GM18907 (cell line): ENCODE measurements around the gene PEX5L.

Experiments used
- ATAC-seq: cut with Tn5 transposase; IDR thresholded peaks from one replicate; pipeline ENCODE4 v1.9.1; 2021; ENCODE audit warnings: mild to moderate bottlenecking, moderate library complexity; ENCODE audit not compliant: unreplicated experiment

The PEX5L gene

GRCh38 chr3:179902061-179902460 is 134.7 kb downstream of the PEX5L start:
- ATAC-seq: no peak

DNA sequence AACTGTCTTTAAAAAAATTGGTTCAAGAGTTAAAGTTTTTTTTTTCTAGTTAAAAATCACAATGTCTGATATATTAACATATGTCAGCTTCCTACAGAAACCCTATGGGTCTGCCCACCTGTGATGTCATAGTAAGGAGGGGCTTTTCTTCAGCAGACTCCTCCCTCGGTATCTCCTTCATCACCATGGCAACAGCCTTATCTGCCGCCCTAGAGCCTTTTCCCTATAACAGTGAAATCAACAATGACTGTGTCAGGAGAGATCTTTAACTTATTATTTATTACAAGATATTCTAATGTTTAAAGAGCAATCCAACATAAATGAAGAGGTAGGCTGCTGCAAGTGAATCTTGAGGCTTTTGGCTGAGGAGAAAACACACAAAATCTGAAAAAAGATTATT is 138.7 kb downstream of the PEX5L start:
- peak; percentile 76 for ATAC-seq

DNA sequence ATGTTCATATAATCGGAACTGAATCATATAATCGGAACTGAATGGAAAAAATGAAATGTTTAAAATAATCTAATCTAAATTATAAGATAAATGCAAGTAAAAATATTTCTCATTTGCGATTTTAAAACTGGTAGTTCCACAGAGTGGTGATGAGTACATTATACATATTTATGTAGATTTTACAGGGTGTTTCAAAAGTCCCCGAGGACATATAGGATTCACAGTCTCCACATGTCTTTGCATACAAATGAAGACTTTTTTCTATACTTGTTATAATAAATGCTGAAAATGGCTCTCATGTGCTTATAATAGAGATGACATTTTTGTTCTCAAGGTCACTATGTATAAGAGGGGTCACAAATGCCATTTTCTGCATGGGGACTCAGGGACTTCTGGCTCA is 139.5 kb downstream of the PEX5L start:
- no peak for ATAC-seq

GRCh38 chr3:179896507-179896906 is 140.2 kb downstream of the PEX5L start:
- ATAC-seq: no peak

GRCh38 chr3:179895330-179895729 is 141.4 kb downstream of the PEX5L start:
- ATAC-seq: no peak

- no peak for ATAC-seq
Measured at GRCh38 chr3:179887295-179887943, 149.3 kb downstream of the PEX5L start.

GRCh38 chr3:179885950-179886349 is 150.8 kb downstream of the PEX5L start:
- no peak for ATAC-seq

GRCh38 chr3:179884136-179884535 is 152.6 kb downstream of the PEX5L start:
- ATAC-seq: no peak

DNA sequence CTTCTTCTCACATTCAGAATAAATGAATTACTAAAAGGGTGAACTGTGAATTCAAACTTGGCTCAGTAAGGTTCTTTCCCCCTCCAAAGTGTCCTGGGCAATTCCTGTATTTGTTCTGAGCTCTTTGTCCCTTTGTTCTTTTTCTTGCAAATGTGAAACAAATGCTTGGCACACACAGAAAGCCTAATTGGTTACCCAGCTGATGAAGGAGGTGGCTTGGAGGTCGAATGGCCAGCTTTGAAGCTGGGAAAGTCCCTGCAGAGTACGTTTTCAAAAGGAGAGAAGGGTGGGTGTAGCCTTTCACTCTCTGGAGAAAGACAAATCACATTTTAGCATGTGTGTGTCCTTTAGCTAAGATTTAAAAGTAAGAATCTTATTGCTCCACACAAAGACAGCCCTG is 154.4 kb downstream of the PEX5L start:
- peak; percentile 89 for ATAC-seq

- ATAC-seq: no peak
Measured at GRCh38 chr3:179881791-179882190, 154.9 kb downstream of the PEX5L start.

- ATAC-seq: no peak
Measured at GRCh38 chr3:179880868-179881267, 155.9 kb downstream of the PEX5L start.

- ATAC-seq: no peak
Measured at GRCh38 chr3:179876440-179876839, 160.3 kb downstream of the PEX5L start.

DNA sequence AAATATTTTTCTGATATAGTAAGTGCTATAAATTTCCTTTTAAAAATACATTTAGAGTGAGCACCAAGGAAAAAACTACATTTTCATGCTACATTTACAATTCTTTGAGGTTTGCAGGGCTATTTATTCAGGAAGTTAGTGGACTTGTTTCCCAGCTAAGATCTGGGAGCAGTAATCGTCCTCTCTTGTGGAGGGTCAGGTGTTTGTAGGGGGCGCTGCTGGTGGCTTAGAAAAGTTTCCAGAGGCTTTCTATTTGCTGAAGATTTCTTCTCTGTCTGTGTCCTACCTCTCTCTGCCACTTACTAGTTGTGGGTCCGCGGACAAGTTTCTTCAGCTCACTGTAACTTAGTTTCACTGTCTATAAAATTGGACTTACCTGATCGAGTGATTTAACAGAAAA is 163.9 kb downstream of the PEX5L start:
- no peak for ATAC-seq

DNA sequence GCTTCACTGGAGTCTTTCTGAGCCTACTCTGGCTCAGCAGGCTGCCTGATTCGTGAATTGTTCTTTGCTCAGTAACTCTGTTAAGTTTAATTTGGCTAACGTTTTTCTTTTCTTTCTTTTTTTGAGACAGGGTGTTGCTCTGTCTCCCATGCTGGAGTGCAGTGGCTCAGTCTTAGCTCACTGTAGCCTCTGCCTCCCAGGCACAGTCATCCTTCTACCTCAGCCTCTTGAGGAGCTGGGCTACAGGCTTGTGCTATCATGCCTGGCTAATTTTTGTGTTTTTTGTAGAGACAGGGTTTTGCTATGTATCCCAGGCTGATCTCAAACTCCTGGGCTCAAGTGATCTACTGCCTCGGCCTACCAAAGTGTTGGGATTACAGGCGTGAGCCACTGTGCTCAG is 165.0 kb downstream of the PEX5L start:
- no peak for ATAC-seq

DNA sequence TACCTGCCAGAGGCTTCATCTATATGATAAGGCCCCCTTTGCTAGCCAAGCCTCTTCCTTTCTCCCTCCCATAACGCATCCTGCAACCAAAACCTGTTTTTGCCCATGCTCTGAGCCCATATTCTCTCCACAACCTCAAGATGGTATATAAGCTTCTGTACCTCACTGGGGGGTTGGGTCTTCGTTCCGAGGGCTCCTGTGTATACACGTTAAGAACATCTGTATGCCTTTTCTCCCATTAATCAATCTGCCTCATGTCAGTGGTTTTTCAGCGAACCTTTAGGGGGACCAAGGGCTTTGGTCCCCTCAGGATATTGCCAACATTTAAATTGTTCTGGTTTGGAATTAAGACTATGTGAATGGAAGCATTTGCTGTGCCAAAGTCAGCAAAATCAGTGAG is 168.0 kb downstream of the PEX5L start:
- ATAC-seq: no peak

- ATAC-seq: no peak
Measured at GRCh38 chr3:179867961-179868360, 168.8 kb downstream of the PEX5L start.

GRCh38 chr3:179865861-179866505 is 170.8 kb downstream of the PEX5L start:
- ATAC-seq: no peak

GRCh38 chr3:179861953-179862352 is 174.8 kb downstream of the PEX5L start:
- no peak for ATAC-seq

GRCh38 chr3:179861292-179861691 is 175.4 kb downstream of the PEX5L start:
- ATAC-seq: no peak

- ATAC-seq: no peak
Measured at GRCh38 chr3:179860275-179861107, 176.2 kb downstream of the PEX5L start.

- peak; percentile 66 for ATAC-seq
Measured at GRCh38 chr3:179853176-179853575, 183.6 kb downstream of the PEX5L start.
